Upper lobe of left lung (tissue), 4 donors: ENCODE results near the gene ZFYVE19.

Experiments used
- CTCF ChIP-seq, 6 experiments: fragments of 450-650 bp in 4 of 6; fragments of 200-600 bp in 2 of 6; sonication (generic) in 2 of 6; IDR thresholded peaks; one replicate each; pipeline ENCODE4 v1.5.1; 2016 to 2019; ENCODE audit warnings: antibody characterized with exemption in 6 of 6
- EP300 ChIP-seq, 4 donors: sonication (generic); formaldehyde crosslinking; IDR thresholded peaks; one replicate each; pipeline ENCODE4 v1.5.1; 2017; ENCODE audit warnings: antibody characterized with exemption in 4 of 4, control low read depth in 2 of 4
- POLR2A ChIP-seq, 4 donors: fragments of 450-650 bp; IDR thresholded peaks; one replicate each; pipeline ENCODE4 v1.5.1; 2016 to 2017; ENCODE audit warnings: antibody characterized with exemption in 4 of 4, mild to moderate bottlenecking in 2 of 4

- no peak for TF ChIP-seq CTCF (IDR thresholded peaks at IDR 0.05)
- TF ChIP-seq POLR2A (IDR thresholded peaks at IDR 0.05): peak in 1 of 4 donors; percentile 33
- TF ChIP-seq EP300 (IDR thresholded peaks at IDR 0.05): no peak
Measured at GRCh38 chr15:40769274-40770146, 37.4 kb upstream of the ZFYVE19 start, which contains the start of gene C15orf62.
